HL-60 (cell line): ENCODE results near the gene CFAP74.

Experiments
- CTCF ChIP-seq: IDR thresholded peaks from one replicate; pipeline ENCODE4 v1.5.1; 2011; ENCODE audit warnings: low read length, control low read depth, inconsistent platforms; ENCODE audit not compliant: insufficient read depth
- POLR2AphosphoS5 ChIP-seq: IDR thresholded peaks from 2 replicates; pipeline ENCODE4 v1.6.1; 2012; ENCODE audit warnings: low read depth
- REST ChIP-seq: IDR thresholded peaks from 2 replicates; pipeline ENCODE4 v1.6.1; 2012; ENCODE audit warnings: low read depth; ENCODE audit not compliant: insufficient replicate concordance

GRCh38 chr1:1891349-1892078, 112.1 kb downstream of the CFAP74 start:
- TF ChIP-seq CTCF (no peak), POLR2AphosphoS5 (no peak; the same call in 1 of the 2 replicates), REST (no peak)
